K562 (cell line): ENCODE data around the gene UBE2D3. TPM values are rescaled to one million over a fixed set of nuclear protein-coding genes. Genes with fewer than 3 reads are reported as not detected.

Source experiments
- ADNP ChIP-seq: fragments of 200-800 bp; sonication (Bioruptor generic); IDR thresholded peaks from 2 replicates; pipeline ENCODE4 v1.6.1; 2016; ENCODE audit warnings: missing genetic modification characterization, missing compliant biosample characterization
- ARID3A ChIP-seq: IDR thresholded peaks from 2 replicates; pipeline ENCODE4 v1.6.1; 2012; ENCODE audit warnings: low read depth, low read length, improper control_type of control experiment, borderline replicate concordance
- EGR1 ChIP-seq: fragments of 450-650 bp; conservative IDR thresholded peaks from 2 replicates; pipeline ENCODE4 v1.6.1; 2017; ENCODE audit warnings: mild to moderate bottlenecking
- GTF2E2 ChIP-seq: fragments of 200-800 bp; sonication (Bioruptor generic); IDR thresholded peaks from 2 replicates; pipeline ENCODE4 v1.6.1; 2016; ENCODE audit warnings: missing genetic modification characterization, missing compliant biosample characterization
- JUN ChIP-seq, 2 experiments: sonication (generic) in 1 of 2; formaldehyde crosslinking in 1 of 2; IDR thresholded peaks; 2 replicates each; pipeline versions ENCODE4 v1.6.1 to v1.8.0; 2012 to 2022; ENCODE audit warnings: borderline replicate concordance in 2 of 2, mild to moderate bottlenecking in 2 of 2, improper control_type of control experiment in 1 of 2, low read depth in 1 of 2, low read length in 1 of 2, missing genetic modification reagents in 1 of 2
- KDM5B ChIP-seq: fragments of 200-600 bp; sonication (generic); IDR thresholded peaks from 2 replicates; pipeline ENCODE4 v1.6.1; 2012; ENCODE audit warnings: low read depth, mild to moderate bottlenecking, moderate library complexity, low read length, control low read depth, inconsistent platforms; ENCODE audit not compliant: insufficient replicate concordance
- POU5F1 ChIP-seq: fragments of 150-350 bp; IDR thresholded peaks from 2 replicates; pipeline ENCODE4 v1.6.1; 2014; ENCODE audit warnings: borderline replicate concordance, low read length, low read depth, mild to moderate bottlenecking; ENCODE audit not compliant: partially characterized antibody
- PURB ChIP-seq: sonication (generic); formaldehyde crosslinking; IDR thresholded peaks from 2 replicates; pipeline ENCODE4 v1.9.0; 2021; ENCODE audit warnings: low read depth, mild to moderate bottlenecking, missing genetic modification reagents
- RBFOX2 ChIP-seq: fragments of 200-400 bp; formaldehyde crosslinking; IDR thresholded peaks from 2 replicates; pipeline ENCODE4 v1.6.1; 2017; ENCODE audit warnings: low read depth, mild to moderate bottlenecking, low read length, moderate library complexity
- RFX7 ChIP-seq: fragments of 250-450 bp; sonication (Bioruptor Pico); IDR thresholded peaks from 2 replicates; pipeline ENCODE4 v1.5.1; 2021; ENCODE audit warnings: mild to moderate bottlenecking
- ZBED1 ChIP-seq: IDR thresholded peaks from 2 replicates; pipeline ENCODE4 v1.6.1; 2014
- ZFP36 ChIP-seq: fragments of 150-350 bp; IDR thresholded peaks from 2 replicates; pipeline ENCODE4 v1.6.1; 2018; ENCODE audit warnings: low read length, low read depth; ENCODE audit not compliant: partially characterized antibody
- ZMIZ1 ChIP-seq, 2 experiments: fragments of 150-350 bp in 1 of 2; IDR thresholded peaks; 2 replicates each; pipeline ENCODE4 v1.6.1; 2012 to 2016; ENCODE audit warnings: low read depth in 2 of 2, low read length in 2 of 2, mild to moderate bottlenecking in 1 of 2, moderate library complexity in 1 of 2
- ZNF23 ChIP-seq: fragments of 250-450 bp; sonication (Bioruptor Pico); IDR thresholded peaks from 2 replicates; pipeline ENCODE4 v1.4.0; 2020; ENCODE audit warnings: mild to moderate bottlenecking
- ZNF316 ChIP-seq: fragments of 450-650 bp; IDR thresholded peaks from 2 replicates; pipeline ENCODE4 v1.6.1; 2016
- ZNF57 ChIP-seq: fragments of 450-650 bp; formaldehyde crosslinking; IDR thresholded peaks from 2 replicates; pipeline ENCODE4 v1.4.0; 2020; ENCODE audit warnings: mild to moderate bottlenecking, moderate library complexity
- ZNF79 ChIP-seq: fragments of 250-450 bp; sonication (Bioruptor Pico); IDR thresholded peaks from 2 replicates; pipeline ENCODE4 v1.4.0; 2020; ENCODE audit warnings: low read depth, mild to moderate bottlenecking, moderate library complexity
- polyA plus RNA-seq, 8 experiments: library from polyadenylated mRNA; depleted of rRNA in 4 of 8; stranded (reverse) in 5 of 8; unstranded in 3 of 8; fragments of >200 nt; fragmentation: Nextera tagmentation in 2 of 8; fragmentation: Illumina TruSeq in 1 of 8; extraction: Ambion mirVana in 2 of 8; extraction: Trizol in 1 of 8; gene quantifications; 2 replicates each; pipeline versions ENCODE4 v1.2.1 to v1.2.3, GENCODE V29; 2011 to 2014; ENCODE audit warnings: inconsistent platforms in 1 of 8, missing spikeins in 1 of 8
- total RNA-seq, 7 experiments: library from RNA; depleted of rRNA in 6 of 7; stranded (reverse); fragments of >200 nt in 6 of 7; fragmentation: Illumina TruSeq in 2 of 7; extraction: Trizol in 2 of 7; gene quantifications; 2 replicates each; pipeline versions ENCODE4 v1.2.1 to v1.2.3, GENCODE V29; 2011 to 2021; ENCODE audit warnings: low replicate concordance in 1 of 7
- TF ChIP-seq, protein P1 (sequence below), 2 experiments: fragments of 450-650 bp; conservative IDR thresholded peaks; 2 replicates each; pipeline ENCODE4 v1.6.1; 2017; ENCODE audit warnings: mild to moderate bottlenecking in 2 of 2, moderate library complexity in 2 of 2
- TF ChIP-seq, protein P2 (sequence below): sonication (generic); formaldehyde crosslinking; IDR thresholded peaks from 2 replicates; pipeline ENCODE4 v1.8.0; 2022; ENCODE audit warnings: missing genetic modification reagents, mild to moderate bottlenecking, moderate library complexity, borderline replicate concordance

Gene UBE2D3
- total and polyA plus RNA-seq, 9 of the 15 experiments (the other 6 are each of a cell fraction or from before 2014, with no cell fraction given) = 191 to 618 (median 292) TPM

- TF ChIP-seq, protein P1, sequence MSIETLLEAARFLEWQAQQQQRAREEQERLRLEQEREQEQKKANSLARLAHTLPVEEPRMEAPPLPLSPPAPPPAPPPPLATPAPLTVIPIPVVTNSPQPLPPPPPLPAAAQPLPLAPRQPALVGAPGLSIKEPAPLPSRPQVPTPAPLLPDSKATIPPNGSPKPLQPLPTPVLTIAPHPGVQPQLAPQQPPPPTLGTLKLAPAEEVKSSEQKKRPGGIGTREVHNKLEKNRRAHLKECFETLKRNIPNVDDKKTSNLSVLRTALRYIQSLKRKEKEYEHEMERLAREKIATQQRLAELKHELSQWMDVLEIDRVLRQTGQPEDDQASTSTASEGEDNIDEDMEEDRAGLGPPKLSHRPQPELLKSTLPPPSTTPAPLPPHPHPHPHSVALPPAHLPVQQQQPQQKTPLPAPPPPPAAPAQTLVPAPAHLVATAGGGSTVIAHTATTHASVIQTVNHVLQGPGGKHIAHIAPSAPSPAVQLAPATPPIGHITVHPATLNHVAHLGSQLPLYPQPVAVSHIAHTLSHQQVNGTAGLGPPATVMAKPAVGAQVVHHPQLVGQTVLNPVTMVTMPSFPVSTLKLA (conservative IDR thresholded peaks at IDR 0.05) = peak; percentile 81 to 89
- no peak for TF ChIP-seq ZMIZ1 (IDR thresholded peaks at IDR 0.05; ENCODE audit: low read depth in 2 of 2, low read length in 2 of 2)
- no peak for TF ChIP-seq ADNP (tag)
- TF ChIP-seq ZBED1 = 0 out of 2 replicates have a peak, but pooled peaks have one; percentile 34
- 0 out of 2 replicates have a peak, but pooled peaks have one; percentile 8 for TF ChIP-seq ZNF316
- TF ChIP-seq ZNF23 = no peak
- peak; percentile 42 for TF ChIP-seq KDM5B
- 0 out of 2 replicates have a peak, but pooled peaks have one; percentile 11 for TF ChIP-seq ARID3A
- TF ChIP-seq ZFP36 = peak; percentile 11
- TF ChIP-seq RBFOX2 = peak; percentile 94
- no peak for TF ChIP-seq ZNF79 (CRISPR knock-in tag)
- TF ChIP-seq POU5F1 = peak; percentile 34
- TF ChIP-seq EGR1 = peak; percentile 90
- TF ChIP-seq GTF2E2 = peak; percentile 95; the same call in 1 of the 2 replicates
- TF ChIP-seq, protein P2, sequence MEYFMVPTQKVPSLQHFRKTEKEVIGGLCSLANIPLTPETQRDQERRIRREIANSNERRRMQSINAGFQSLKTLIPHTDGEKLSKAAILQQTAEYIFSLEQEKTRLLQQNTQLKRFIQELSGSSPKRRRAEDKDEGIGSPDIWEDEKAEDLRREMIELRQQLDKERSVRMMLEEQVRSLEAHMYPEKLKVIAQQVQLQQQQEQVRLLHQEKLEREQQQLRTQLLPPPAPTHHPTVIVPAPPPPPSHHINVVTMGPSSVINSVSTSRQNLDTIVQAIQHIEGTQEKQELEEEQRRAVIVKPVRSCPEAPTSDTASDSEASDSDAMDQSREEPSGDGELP (CRISPR knock-in tag) = peak; percentile 98
- no peak for TF ChIP-seq ZNF57 (CRISPR knock-in tag)
- no peak for TF ChIP-seq PURB (CRISPR knock-in tag)
- peak; percentile 20; the same call in 1 of the 2 replicates for TF ChIP-seq JUN (IDR thresholded peaks at IDR 0.05; ENCODE audit: borderline replicate concordance, low read depth, low read length)
- peak; percentile 83; the same call in 1 of the 2 replicates for TF ChIP-seq JUN (CRISPR knock-in tag; IDR thresholded peaks at IDR 0.05; ENCODE audit: borderline replicate concordance)
- TF ChIP-seq RFX7 (CRISPR knock-in tag) = no peak
Measured at GRCh38 chr4:102826890-102827673, at the start of gene UBE2D3 (continued).
